Keratinocyte (primary cell): Measurements from ENCODE around the gene SIGLEC15.
"Not testable (repeated sequence)": the region's sequence is repeated elsewhere in the genome, so short reads cannot be mapped to it uniquely, and the experiment has no call there.

Source experiments
- CTCF ChIP-seq, 3 experiments: IDR thresholded peaks in 1 of 3; conservative IDR thresholded peaks in 1 of 3; optimal IDR thresholded peaks in 1 of 3; 2 replicates in 2 of 3; 3 replicates in 1 of 3; pipeline versions ENCODE3 to v1.5.1; 2011; ENCODE audit warnings: low read length in 3 of 3, mild to moderate bottlenecking in 3 of 3, moderate library complexity in 2 of 3, control low read depth in 1 of 3, inconsistent platforms in 1 of 3; ENCODE audit not compliant: insufficient read depth in 2 of 3; ENCODE audit errors: extremely low read depth in 1 of 3
- EZH2 ChIP-seq: IDR thresholded peaks from one replicate; pipeline ENCODE4 v1.6.1; 2012; ENCODE audit warnings: inconsistent platforms, mild to moderate bottlenecking, low read length, moderate library complexity

DNA sequence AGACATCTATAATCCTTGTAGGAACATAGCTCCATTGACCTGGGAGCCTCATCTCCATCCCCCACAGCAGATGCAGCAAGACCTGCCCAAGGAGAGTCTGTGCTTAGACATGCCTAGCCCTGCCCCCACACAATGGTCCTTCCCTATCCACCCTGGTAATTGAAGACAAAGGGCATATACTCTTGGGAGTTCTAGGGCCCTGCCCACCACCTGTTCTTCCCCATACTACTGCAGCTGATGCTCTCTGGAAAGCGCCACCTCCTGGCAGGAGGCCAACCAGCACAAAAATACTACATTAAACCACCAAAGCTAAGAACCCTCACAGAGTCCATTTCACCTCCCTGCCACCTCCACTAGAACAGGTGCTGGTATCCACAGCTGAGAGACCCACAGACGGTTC, 18.3 kb upstream of the SIGLEC15 start:
- TF ChIP-seq CTCF (optimal IDR thresholded peaks at IDR 0.05 in 1 of 3, IDR thresholded peaks at IDR 0.05 in 1 of 3, conservative IDR thresholded peaks at IDR 0.05 in 1 of 3; ENCODE audit: extremely low read depth in 1 of 3, insufficient read depth in 2 of 3, low read length in 3 of 3); EZH2: not testable (repeated sequence)
